Smooth muscle cell (in vitro differentiated cells): Measurements from ENCODE around the gene CAPZA2. TPM values are rescaled to one million over a fixed set of nuclear protein-coding genes. Genes with fewer than 3 reads are reported as not detected.

Experiments
- DNase-seq: peaks from one replicate; lab custom pipeline; 2025; ENCODE audit not compliant: unreplicated experiment; lab: John Stamatoyannopoulos, UW
- H2AFZ ChIP-seq: fragments of 200-600 bp; sonication (generic); 2 replicates; pipeline ENCODE4 v1.6.0; 2016; ENCODE audit warnings: antibody characterized with exemption, low read depth, mild to moderate bottlenecking
- H3F3A ChIP-seq: fragments of 200-600 bp; sonication (generic); 2 replicates; pipeline ENCODE4 v1.6.0; 2017; ENCODE audit warnings: antibody characterized with exemption, low read depth
- H3K27ac ChIP-seq: fragments of 200-600 bp; sonication (generic); 2 replicates; pipeline ENCODE4 v1.5.1; 2016; ENCODE audit warnings: low read depth, mild to moderate bottlenecking
- H3K27me3 ChIP-seq: fragments of 200-600 bp; sonication (generic); 2 replicates; pipeline ENCODE4 v1.6.1; 2016; ENCODE audit warnings: low read depth, mild to moderate bottlenecking
- H3K36me3 ChIP-seq: fragments of 200-600 bp; sonication (generic); 2 replicates; pipeline ENCODE4 v1.5.1; 2016; ENCODE audit warnings: low read depth
- H3K4me1 ChIP-seq: fragments of 200-600 bp; sonication (generic); 2 replicates; pipeline ENCODE4 v1.5.1; 2016; ENCODE audit warnings: low read depth
- H3K4me2 ChIP-seq: fragments of 200-600 bp; sonication (generic); 2 replicates; pipeline ENCODE4 v1.6.0; 2016; ENCODE audit warnings: mild to moderate bottlenecking
- H3K4me3 ChIP-seq: fragments of 200-600 bp; sonication (generic); 2 replicates; pipeline ENCODE4 v1.5.1; 2016; ENCODE audit warnings: mild to moderate bottlenecking
- H3K79me2 ChIP-seq: fragments of 200-600 bp; sonication (generic); 2 replicates; pipeline ENCODE4 v1.6.0; 2016; ENCODE audit warnings: low read depth, mild to moderate bottlenecking
- H3K9ac ChIP-seq: fragments of 200-600 bp; sonication (generic); 2 replicates; pipeline ENCODE4 v1.6.0; 2016; ENCODE audit warnings: low read depth
- H3K9me3 ChIP-seq: fragments of 200-600 bp; sonication (generic); replicated peaks from 2 replicates; pipeline ENCODE4 v1.5.1; 2016; ENCODE audit warnings: low read depth
- H4K20me1 ChIP-seq: fragments of 200-600 bp; sonication (generic); 2 replicates; pipeline ENCODE4 v1.6.0; 2016; ENCODE audit warnings: low read depth
- WGBS: methylation state at CpG from one replicate; pipeline ENCODE4 v1.1.7; 2016; ENCODE audit warnings: low lambda C conversion rate; 5-methylcytosine and 5-hydroxymethylcytosine counted together
- polyA plus RNA-seq: library from polyadenylated mRNA; unstranded; fragments of >200 nt; fragmentation: Nextera tagmentation; extraction: Ambion mirVana; gene quantifications from 2 replicates; pipeline ENCODE4 v1.2.1, GENCODE V29; 2016
- total RNA-seq: library from RNA; depleted of rRNA; stranded (reverse); fragments of >200 nt; gene quantifications from 2 replicates; pipeline ENCODE4 v1.2.3, GENCODE V29; 2014
- TF ChIP-seq, protein P1 (sequence below): fragments of 200-600 bp; sonication (generic); IDR thresholded peaks from 2 replicates; pipeline ENCODE4 v1.5.1; 2017; ENCODE audit warnings: borderline replicate concordance, mild to moderate bottlenecking, antibody characterized with exemption; ENCODE audit not compliant: insufficient read depth, poor library complexity, severe bottlenecking

The CAPZA2 gene
- total and polyA plus RNA-seq, 2 experiments from 2014 or later = 143 to 161 TPM

DNA sequence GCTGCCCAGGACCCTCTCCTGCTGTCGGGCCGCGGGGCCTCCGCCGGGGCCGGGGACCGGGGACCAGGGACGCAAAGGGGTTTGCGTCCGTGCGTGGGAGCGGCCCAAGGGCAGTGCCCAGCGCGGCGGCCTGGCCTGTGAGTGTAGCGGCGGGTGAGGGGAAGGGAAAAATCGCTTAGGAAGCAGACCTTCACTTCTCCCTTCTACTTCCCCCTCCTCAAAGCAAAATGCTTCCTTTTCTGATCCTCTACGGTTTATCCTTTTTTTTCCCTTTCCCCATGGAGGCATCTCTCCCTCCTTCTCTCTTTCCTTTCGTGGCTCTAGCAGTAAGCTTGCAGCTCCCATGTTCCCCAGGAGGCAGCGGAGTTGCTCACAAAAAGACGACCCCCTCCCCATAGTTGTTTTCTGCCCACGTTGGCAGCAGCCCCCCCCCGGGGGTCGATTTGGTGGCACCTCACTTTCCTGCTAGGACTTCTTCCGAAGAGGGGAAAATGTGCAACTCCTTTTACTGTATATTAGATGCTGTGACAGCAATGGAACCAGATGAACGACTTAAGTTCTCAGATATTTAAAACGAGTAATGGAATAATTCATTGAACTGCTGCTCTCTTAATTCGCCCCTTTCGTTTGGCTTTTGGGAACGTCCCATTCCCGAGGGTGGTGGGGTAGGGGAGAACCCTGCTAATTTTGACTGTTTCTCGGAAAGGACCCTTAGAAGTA lies 724 bp downstream of the CAPZA2 start:
- peak overlapping the region; percentile 98 for H3K27ac ChIP-seq
- H3K4me1 ChIP-seq = peaks cover 22% of the 10 kb centered on the region
- H3K4me2 ChIP-seq = peak overlapping the region; percentile 98
- no peaks in the 10 kb centered on the region for H3K9me3 ChIP-seq
- no peaks in the 10 kb centered on the region for H3K36me3 ChIP-seq
- under 1% methylated on average over 27 of the region's 33 CpGs for WGBS
- no peaks in the 10 kb centered on the region for H3K27me3 ChIP-seq
- peaks cover 50% of the 10 kb centered on the region for H4K20me1 ChIP-seq
- peak overlapping the region; percentile 89 for H3K4me3 ChIP-seq
- peaks cover 57% of the 10 kb centered on the region for H3K79me2 ChIP-seq
- peak overlapping the region; percentile 93 for H2AFZ ChIP-seq
- peak overlapping the region; percentile 98 for H3K9ac ChIP-seq
- H3F3A ChIP-seq = peaks cover 3% of the 10 kb centered on the region
- TF ChIP-seq, protein P1, sequence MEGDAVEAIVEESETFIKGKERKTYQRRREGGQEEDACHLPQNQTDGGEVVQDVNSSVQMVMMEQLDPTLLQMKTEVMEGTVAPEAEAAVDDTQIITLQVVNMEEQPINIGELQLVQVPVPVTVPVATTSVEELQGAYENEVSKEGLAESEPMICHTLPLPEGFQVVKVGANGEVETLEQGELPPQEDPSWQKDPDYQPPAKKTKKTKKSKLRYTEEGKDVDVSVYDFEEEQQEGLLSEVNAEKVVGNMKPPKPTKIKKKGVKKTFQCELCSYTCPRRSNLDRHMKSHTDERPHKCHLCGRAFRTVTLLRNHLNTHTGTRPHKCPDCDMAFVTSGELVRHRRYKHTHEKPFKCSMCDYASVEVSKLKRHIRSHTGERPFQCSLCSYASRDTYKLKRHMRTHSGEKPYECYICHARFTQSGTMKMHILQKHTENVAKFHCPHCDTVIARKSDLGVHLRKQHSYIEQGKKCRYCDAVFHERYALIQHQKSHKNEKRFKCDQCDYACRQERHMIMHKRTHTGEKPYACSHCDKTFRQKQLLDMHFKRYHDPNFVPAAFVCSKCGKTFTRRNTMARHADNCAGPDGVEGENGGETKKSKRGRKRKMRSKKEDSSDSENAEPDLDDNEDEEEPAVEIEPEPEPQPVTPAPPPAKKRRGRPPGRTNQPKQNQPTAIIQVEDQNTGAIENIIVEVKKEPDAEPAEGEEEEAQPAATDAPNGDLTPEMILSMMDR = no peak
- no peak for DNase-seq

DNA sequence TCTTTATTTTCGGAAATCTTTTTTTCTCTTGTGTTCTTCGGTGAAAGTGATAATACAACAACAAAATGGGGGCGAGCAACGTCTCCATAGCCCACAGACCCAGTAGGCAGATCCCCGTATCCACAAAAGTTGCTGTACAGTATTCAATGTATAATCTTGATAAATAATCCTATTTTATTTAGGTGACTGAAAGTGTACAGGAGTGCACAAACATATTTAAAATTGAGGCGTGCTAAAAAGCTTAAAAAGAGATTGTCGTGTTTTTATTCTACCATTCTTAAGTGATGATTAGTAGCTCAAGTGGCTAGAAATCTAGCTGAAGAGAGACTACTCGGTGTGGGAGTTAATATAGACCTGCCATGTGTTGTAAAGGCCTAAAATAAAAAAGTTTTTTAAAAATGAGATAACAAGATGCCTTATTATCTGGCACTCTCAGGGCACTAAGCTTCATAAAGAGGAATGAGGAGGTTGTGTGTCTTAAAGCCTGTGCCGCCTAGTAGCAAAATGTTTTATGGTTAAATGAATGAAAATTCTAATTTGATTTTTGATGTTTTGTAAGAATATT lies 1.6 kb downstream of the CAPZA2 start:
- H3F3A ChIP-seq = peaks cover 3% of the 10 kb centered on the region
- peak overlapping the region; percentile 98 for H3K9ac ChIP-seq
- no peak overlapping the region for H2AFZ ChIP-seq
- peak overlapping the region; percentile 89 for H3K4me3 ChIP-seq
- peaks cover 66% of the 10 kb centered on the region for H3K79me2 ChIP-seq
- peaks cover 59% of the 10 kb centered on the region for H4K20me1 ChIP-seq
- no peak for DNase-seq
- no peaks in the 10 kb centered on the region for H3K9me3 ChIP-seq
- 21% methylated on average over 9 of the region's 9 CpGs for WGBS
- no peaks in the 10 kb centered on the region for H3K27me3 ChIP-seq
- TF ChIP-seq, protein P1 = no peak
- H3K36me3 ChIP-seq = no peaks in the 10 kb centered on the region
- peak overlapping the region; percentile 98 for H3K4me2 ChIP-seq
- peaks cover 22% of the 10 kb centered on the region for H3K4me1 ChIP-seq
- peak overlapping the region; percentile 98 for H3K27ac ChIP-seq

DNA sequence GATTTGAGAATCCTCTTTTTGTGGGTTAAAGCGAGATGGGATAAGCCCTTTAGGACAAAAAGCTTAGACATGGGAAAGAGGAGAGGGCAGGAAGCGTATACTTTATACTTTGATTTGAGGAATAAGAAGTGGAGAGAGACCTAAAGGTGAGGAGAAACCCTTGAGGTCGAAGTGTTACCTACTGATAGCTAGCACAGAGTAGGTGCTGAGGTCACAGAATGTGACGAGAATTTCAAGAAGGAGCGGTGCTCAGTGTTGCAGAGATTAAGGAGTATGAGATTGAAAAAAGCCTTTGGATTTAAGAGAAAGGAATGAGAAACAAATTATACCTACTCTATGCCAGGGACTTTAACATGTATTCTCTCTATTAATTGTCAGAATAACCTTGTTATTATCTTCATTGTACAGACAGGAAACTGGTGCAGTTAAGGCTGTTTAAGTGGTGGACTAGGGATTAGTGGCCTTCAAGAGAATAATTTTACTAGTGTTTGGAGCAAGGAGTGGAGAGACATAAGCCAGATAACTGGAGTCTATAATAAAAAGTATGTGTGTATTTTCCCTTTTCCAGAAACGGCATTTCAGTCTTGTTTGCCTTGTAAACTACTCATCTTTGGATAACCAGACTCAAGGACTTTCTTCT lies 8.8 kb downstream of the CAPZA2 start:
- peaks cover 100% of the 10 kb centered on the region for H4K20me1 ChIP-seq
- H3F3A ChIP-seq = peaks cover 3% of the 10 kb centered on the region
- no peaks in the 10 kb centered on the region for H3K36me3 ChIP-seq
- TF ChIP-seq, protein P1 = no peak
- WGBS = 53% methylated on average over 6 of the region's 6 CpGs
- H3K4me3 ChIP-seq = no peak overlapping the region
- no peaks in the 10 kb centered on the region for H3K9me3 ChIP-seq
- peak overlapping the region; percentile 68 for H3K27ac ChIP-seq
- H2AFZ ChIP-seq = no peak overlapping the region
- no peak for DNase-seq
- H3K79me2 ChIP-seq = peaks cover 100% of the 10 kb centered on the region
- no peak overlapping the region for H3K9ac ChIP-seq
- peaks cover 19% of the 10 kb centered on the region for H3K4me1 ChIP-seq
- H3K4me2 ChIP-seq = peak overlapping the region; percentile 61
- no peaks in the 10 kb centered on the region for H3K27me3 ChIP-seq
